C4-2B (cell line): Measurements from ENCODE around the gene SFT2D1.

ENCODE experiments used
- ZFX ChIP-seq: fragments of 450-650 bp; IDR thresholded peaks from 2 replicates; pipeline ENCODE4 v1.6.1; 2017
- TF ChIP-seq, protein P1 (sequence below): fragments of 450-650 bp; conservative IDR thresholded peaks from 2 replicates; pipeline ENCODE4 v1.5.1; 2017; ENCODE audit warnings: mild to moderate bottlenecking

DNA sequence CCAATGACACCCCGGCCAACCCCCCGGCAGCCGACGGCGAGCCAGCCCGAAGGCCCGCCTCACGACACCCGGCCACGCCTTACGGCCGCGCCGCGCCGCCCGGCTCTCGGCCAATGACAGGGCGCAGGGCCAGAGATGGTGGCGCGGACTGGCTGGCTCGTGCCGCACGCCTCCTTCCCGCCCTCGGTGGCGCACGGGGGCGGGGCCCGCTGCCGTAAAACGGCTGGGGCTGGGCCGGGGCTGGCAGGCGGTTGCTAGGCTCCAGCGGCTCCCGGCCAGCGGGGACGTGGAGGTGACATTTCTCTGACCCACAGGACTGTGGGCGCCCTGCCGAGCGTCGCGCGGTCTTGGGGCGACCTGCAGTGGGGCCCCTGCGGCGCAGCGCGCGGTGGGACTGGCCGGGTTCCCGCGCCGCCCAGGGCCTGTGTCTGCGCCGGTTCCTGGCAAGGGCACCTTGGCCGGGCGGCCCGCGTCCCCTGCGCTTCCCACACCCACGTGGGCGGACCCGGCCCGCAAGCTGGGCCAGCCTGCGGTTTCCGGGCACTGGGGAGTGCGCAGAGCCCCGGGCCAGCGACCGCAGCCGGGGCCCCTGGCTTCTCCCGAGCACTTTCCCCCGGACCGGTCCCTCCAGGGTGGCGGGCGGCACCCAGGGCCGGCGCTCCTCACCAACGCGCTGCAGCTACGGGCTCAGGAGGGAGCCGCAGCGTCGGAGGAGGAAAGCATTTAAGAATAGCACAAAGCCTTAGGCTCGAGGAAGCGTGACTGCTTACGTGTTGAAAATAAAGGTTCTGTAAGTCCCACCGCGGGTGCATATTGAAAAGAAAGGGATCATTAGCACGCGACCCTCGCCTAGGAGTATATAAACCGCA lies 40.8 kb upstream of the SFT2D1 start, which contains the start of gene MPC1:
- TF ChIP-seq, protein P1, sequence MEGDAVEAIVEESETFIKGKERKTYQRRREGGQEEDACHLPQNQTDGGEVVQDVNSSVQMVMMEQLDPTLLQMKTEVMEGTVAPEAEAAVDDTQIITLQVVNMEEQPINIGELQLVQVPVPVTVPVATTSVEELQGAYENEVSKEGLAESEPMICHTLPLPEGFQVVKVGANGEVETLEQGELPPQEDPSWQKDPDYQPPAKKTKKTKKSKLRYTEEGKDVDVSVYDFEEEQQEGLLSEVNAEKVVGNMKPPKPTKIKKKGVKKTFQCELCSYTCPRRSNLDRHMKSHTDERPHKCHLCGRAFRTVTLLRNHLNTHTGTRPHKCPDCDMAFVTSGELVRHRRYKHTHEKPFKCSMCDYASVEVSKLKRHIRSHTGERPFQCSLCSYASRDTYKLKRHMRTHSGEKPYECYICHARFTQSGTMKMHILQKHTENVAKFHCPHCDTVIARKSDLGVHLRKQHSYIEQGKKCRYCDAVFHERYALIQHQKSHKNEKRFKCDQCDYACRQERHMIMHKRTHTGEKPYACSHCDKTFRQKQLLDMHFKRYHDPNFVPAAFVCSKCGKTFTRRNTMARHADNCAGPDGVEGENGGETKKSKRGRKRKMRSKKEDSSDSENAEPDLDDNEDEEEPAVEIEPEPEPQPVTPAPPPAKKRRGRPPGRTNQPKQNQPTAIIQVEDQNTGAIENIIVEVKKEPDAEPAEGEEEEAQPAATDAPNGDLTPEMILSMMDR, result no peak
- TF ChIP-seq ZFX, result peak; percentile 85
